Neural cell (in vitro differentiated cells): ENCODE results near the gene DNAJC6. TPM values are rescaled to one million over a fixed set of nuclear protein-coding genes. Genes with fewer than 3 reads are reported as not detected.

Experiments used
- H2AFZ ChIP-seq: fragments of 200-600, 300-800 bp; sonication (generic), shearing (Covaris generic); 2 replicates; pipeline ENCODE4 v1.6.0; 2014; ENCODE audit warnings: low read depth, mild to moderate bottlenecking, antibody characterized with exemption, low read length, moderate library complexity
- H3F3A ChIP-seq: fragments of 200-600 bp; shearing (Covaris generic); 2 replicates; pipeline ENCODE4 v1.6.1; 2016; ENCODE audit warnings: mild to moderate bottlenecking, moderate library complexity, mixed read lengths, antibody characterized with exemption, low read length; ENCODE audit not compliant: insufficient read depth, poor library complexity, severe bottlenecking
- H3K27ac ChIP-seq: fragments of 200-600, 300-800 bp; sonication (generic), shearing (Covaris generic); 2 replicates; pipeline ENCODE4 v1.5.1; 2014; ENCODE audit warnings: mild to moderate bottlenecking, low read length, moderate library complexity
- H3K27me3 ChIP-seq: fragments of 300-800, 200-600 bp; sonication (generic), shearing (Covaris generic); 2 replicates; pipeline ENCODE4 v1.6.0; 2014; ENCODE audit warnings: mild to moderate bottlenecking, low read depth, low read length, moderate library complexity; ENCODE audit not compliant: insufficient read depth
- H3K36me3 ChIP-seq: fragments of 300-800, 200-600 bp; sonication (generic), shearing (Covaris generic); 2 replicates; pipeline ENCODE4 v1.5.1; 2014; ENCODE audit warnings: mild to moderate bottlenecking, antibody characterized with exemption, low read length, moderate library complexity; ENCODE audit not compliant: insufficient read depth
- H3K4me2 ChIP-seq: fragments of 300-800, 200-600 bp; sonication (generic), shearing (Covaris generic); 2 replicates; pipeline ENCODE4 v1.6.0; 2014; ENCODE audit warnings: mild to moderate bottlenecking, low read length
- H3K4me3 ChIP-seq: fragments of 300-800, 200-600 bp; sonication (generic), shearing (Covaris generic); 2 replicates; pipeline ENCODE4 v1.5.1; 2014; ENCODE audit warnings: mild to moderate bottlenecking, low read length, moderate library complexity
- H3K79me2 ChIP-seq: fragments of 200-600 bp; shearing (Covaris generic); replicated peaks from 2 replicates; pipeline ENCODE4 v1.6.0; 2014; ENCODE audit warnings: mild to moderate bottlenecking, low read length, moderate library complexity; ENCODE audit not compliant: insufficient read depth
- H3K9ac ChIP-seq: fragments of 300-800, 200-600 bp; sonication (generic), shearing (Covaris generic); 2 replicates; pipeline ENCODE4 v1.6.1; 2016; ENCODE audit warnings: mild to moderate bottlenecking, low read length, mixed read lengths
- H3K9me2 ChIP-seq: fragments of 200-600 bp; shearing (Covaris generic); 2 replicates; pipeline ENCODE4 v1.6.1; 2016; ENCODE audit warnings: mild to moderate bottlenecking, low read length, mixed read lengths; ENCODE audit not compliant: insufficient read depth
- H3K9me3 ChIP-seq: fragments of 200-600, 300-800 bp; sonication (generic), shearing (Covaris generic); 2 replicates; pipeline ENCODE4 v1.6.1; 2016; ENCODE audit warnings: mild to moderate bottlenecking, mixed run types, low read length, moderate library complexity, mixed read lengths
- H4K20me1 ChIP-seq: fragments of 200-600 bp; shearing (Covaris generic); 2 replicates; pipeline ENCODE4 v1.6.1; 2016; ENCODE audit warnings: mild to moderate bottlenecking, mixed run types; ENCODE audit not compliant: insufficient read depth
- EP300 ChIP-seq: fragments of 450-650 bp; conservative IDR thresholded peaks from 2 replicates; pipeline ENCODE4 v1.6.1; 2014; ENCODE audit warnings: antibody characterized with exemption, mild to moderate bottlenecking, moderate library complexity; ENCODE audit not compliant: poor library complexity, severe bottlenecking
- EZH2 ChIP-seq: fragments of 200-600, 300-800 bp; shearing (Covaris generic), sonication (generic); IDR thresholded peaks from 2 replicates; pipeline ENCODE4 v1.6.1; 2014; ENCODE audit warnings: antibody characterized with exemption, low read length, borderline replicate concordance, mild to moderate bottlenecking; ENCODE audit not compliant: insufficient read depth, poor library complexity, severe bottlenecking
- MXI1 ChIP-seq: fragments of 450-650 bp; conservative IDR thresholded peaks from 2 replicates; pipeline ENCODE4 v1.6.1; 2014; ENCODE audit warnings: antibody characterized with exemption, mild to moderate bottlenecking; ENCODE audit not compliant: poor library complexity, severe bottlenecking
- POLR2AphosphoS5 ChIP-seq: IDR thresholded peaks from 2 replicates; pipeline ENCODE4 v1.6.1; 2012
- RAD21 ChIP-seq: fragments of 450-650 bp; conservative IDR thresholded peaks from 2 replicates; pipeline ENCODE4 v1.6.1; 2014; ENCODE audit warnings: antibody characterized with exemption, mild to moderate bottlenecking, moderate library complexity
- SMC3 ChIP-seq: fragments of 450-650 bp; conservative IDR thresholded peaks from 2 replicates; pipeline ENCODE4 v1.6.1; 2014; ENCODE audit warnings: antibody characterized with exemption, mild to moderate bottlenecking, moderate library complexity; ENCODE audit not compliant: poor library complexity
- TAF1 ChIP-seq: IDR thresholded peaks from 2 replicates; pipeline ENCODE4 v1.6.1; 2012; ENCODE audit warnings: low read depth
- polyA plus RNA-seq: library from polyadenylated mRNA; depleted of rRNA; stranded (reverse); fragments of >200 nt; gene quantifications from 2 replicates; pipeline ENCODE4 v1.2.3, GENCODE V29; 2014
- TF ChIP-seq, protein P1 (sequence below): IDR thresholded peaks from 2 replicates; pipeline ENCODE4 v1.6.1; 2012; ENCODE audit warnings: borderline replicate concordance
- TF ChIP-seq, protein P2 (sequence below): fragments of 450-650 bp; IDR thresholded peaks from 2 replicates; pipeline ENCODE4 v1.5.1; 2014; ENCODE audit warnings: antibody characterized with exemption, mild to moderate bottlenecking, moderate library complexity; ENCODE audit not compliant: poor library complexity, severe bottlenecking

DNAJC6 gene
- polyA plus RNA-seq, 1 donor from 2014 or later: 47.1 TPM

DNA sequence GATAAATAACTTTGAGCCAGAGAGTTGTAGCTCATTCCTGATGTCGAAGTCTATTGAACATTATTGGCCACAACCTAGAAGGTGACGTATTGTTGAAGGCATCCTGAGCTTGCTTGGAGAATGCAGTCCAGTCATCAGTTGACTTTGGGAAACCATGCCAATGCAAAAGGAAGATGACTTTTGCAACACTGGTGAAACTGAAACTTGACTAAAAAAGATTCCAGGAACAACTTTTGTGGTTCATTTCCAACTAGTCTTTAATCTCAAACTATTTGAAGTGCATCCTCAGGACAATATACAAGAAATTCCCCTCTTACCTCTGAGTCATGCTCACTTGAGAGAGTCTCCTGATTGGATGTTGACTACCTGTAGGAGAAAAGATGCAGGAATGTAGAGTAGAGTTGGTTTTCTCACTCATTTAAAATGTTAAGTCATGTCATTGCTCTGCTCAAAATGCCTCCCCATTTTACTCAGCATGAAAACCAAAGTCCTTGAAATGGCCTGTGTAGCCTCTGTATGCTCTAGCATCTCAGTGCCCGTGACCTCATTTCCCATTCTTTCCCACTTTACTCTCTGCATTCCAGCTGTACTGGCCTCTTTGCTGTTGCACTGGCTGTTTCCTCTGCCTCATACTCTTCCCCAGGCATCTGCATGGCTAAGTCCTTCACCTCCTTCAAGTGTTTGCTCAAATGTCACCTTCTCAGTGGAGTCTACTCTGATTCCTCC lies 86.7 kb downstream of the DNAJC6 start:
- no peaks in the 10 kb centered on the region for H3K27me3 ChIP-seq
- no peak for TF ChIP-seq EZH2
- TF ChIP-seq, protein P1, sequence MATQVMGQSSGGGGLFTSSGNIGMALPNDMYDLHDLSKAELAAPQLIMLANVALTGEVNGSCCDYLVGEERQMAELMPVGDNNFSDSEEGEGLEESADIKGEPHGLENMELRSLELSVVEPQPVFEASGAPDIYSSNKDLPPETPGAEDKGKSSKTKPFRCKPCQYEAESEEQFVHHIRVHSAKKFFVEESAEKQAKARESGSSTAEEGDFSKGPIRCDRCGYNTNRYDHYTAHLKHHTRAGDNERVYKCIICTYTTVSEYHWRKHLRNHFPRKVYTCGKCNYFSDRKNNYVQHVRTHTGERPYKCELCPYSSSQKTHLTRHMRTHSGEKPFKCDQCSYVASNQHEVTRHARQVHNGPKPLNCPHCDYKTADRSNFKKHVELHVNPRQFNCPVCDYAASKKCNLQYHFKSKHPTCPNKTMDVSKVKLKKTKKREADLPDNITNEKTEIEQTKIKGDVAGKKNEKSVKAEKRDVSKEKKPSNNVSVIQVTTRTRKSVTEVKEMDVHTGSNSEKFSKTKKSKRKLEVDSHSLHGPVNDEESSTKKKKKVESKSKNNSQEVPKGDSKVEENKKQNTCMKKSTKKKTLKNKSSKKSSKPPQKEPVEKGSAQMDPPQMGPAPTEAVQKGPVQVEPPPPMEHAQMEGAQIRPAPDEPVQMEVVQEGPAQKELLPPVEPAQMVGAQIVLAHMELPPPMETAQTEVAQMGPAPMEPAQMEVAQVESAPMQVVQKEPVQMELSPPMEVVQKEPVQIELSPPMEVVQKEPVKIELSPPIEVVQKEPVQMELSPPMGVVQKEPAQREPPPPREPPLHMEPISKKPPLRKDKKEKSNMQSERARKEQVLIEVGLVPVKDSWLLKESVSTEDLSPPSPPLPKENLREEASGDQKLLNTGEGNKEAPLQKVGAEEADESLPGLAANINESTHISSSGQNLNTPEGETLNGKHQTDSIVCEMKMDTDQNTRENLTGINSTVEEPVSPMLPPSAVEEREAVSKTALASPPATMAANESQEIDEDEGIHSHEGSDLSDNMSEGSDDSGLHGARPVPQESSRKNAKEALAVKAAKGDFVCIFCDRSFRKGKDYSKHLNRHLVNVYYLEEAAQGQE: no peak
- no peak for TF ChIP-seq EP300
- TF ChIP-seq POLR2AphosphoS5: no peak
- TF ChIP-seq SMC3: no peak
- TF ChIP-seq, protein P2, sequence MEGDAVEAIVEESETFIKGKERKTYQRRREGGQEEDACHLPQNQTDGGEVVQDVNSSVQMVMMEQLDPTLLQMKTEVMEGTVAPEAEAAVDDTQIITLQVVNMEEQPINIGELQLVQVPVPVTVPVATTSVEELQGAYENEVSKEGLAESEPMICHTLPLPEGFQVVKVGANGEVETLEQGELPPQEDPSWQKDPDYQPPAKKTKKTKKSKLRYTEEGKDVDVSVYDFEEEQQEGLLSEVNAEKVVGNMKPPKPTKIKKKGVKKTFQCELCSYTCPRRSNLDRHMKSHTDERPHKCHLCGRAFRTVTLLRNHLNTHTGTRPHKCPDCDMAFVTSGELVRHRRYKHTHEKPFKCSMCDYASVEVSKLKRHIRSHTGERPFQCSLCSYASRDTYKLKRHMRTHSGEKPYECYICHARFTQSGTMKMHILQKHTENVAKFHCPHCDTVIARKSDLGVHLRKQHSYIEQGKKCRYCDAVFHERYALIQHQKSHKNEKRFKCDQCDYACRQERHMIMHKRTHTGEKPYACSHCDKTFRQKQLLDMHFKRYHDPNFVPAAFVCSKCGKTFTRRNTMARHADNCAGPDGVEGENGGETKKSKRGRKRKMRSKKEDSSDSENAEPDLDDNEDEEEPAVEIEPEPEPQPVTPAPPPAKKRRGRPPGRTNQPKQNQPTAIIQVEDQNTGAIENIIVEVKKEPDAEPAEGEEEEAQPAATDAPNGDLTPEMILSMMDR: no peak
- TF ChIP-seq MXI1: no peak
- no peak for TF ChIP-seq RAD21
- no peak for TF ChIP-seq TAF1
- H3K27ac ChIP-seq: no peak overlapping the region
- H3K4me3 ChIP-seq: no peak overlapping the region
- H4K20me1 ChIP-seq: no peaks in the 10 kb centered on the region
- H3F3A ChIP-seq: no peaks in the 10 kb centered on the region
- no peak overlapping the region for H3K9ac ChIP-seq
- peaks cover 16% of the 10 kb centered on the region for H3K36me3 ChIP-seq
- H3K9me3 ChIP-seq: no peaks in the 10 kb centered on the region
- no peak overlapping the region for H2AFZ ChIP-seq
- H3K79me2 ChIP-seq: no peaks in the 10 kb centered on the region
- no peaks in the 10 kb centered on the region for H3K9me2 ChIP-seq
- H3K4me2 ChIP-seq: no peak overlapping the region

GRCh38 chr1:65398083-65398482 lies 88.7 kb downstream of the DNAJC6 start:
- H2AFZ ChIP-seq: no peak overlapping the region
- no peak overlapping the region for H3K9ac ChIP-seq
- H3K27ac ChIP-seq: no peak overlapping the region
- peaks cover 18% of the 10 kb centered on the region for H3K36me3 ChIP-seq
- no peaks in the 10 kb centered on the region for H3K9me2 ChIP-seq
- no peak overlapping the region for H3K4me3 ChIP-seq
- H3K79me2 ChIP-seq: no peaks in the 10 kb centered on the region
- H3K4me2 ChIP-seq: no peak overlapping the region
- TF ChIP-seq EZH2 (no peak), RAD21 (no peak), TAF1 (no peak), MXI1 (no peak), EP300 (no peak), POLR2AphosphoS5 (no peak), SMC3 (no peak)
- TF ChIP-seq, protein P1: no peak
- TF ChIP-seq, protein P2: no peak
- H3K9me3 ChIP-seq: no peaks in the 10 kb centered on the region
- no peaks in the 10 kb centered on the region for H3K27me3 ChIP-seq
- no peaks in the 10 kb centered on the region for H3F3A ChIP-seq
- no peaks in the 10 kb centered on the region for H4K20me1 ChIP-seq
